HPDE6-E6E7 (cell line): Measurements from ENCODE around the gene PAIP2B.
A peak's percentile ranks its signal among the peaks of the same experiment; 100 is the strongest.
"Not testable (repeated sequence)": the region's sequence is repeated elsewhere in the genome, so short reads cannot be mapped to it uniquely, and the experiment has no call there.

Experiments used
- DNase-seq: peaks from one replicate; pipeline ENCODE4 v3.0.0; 2011; ENCODE audit warnings: missing footprints; ENCODE audit errors: extremely low spot score

Gene PAIP2B

GRCh38 chr2:71226965-71227560, at the start of gene PAIP2B:
TSS of gene PAIP2B (minus strand) at chr2:71227103. CDS start at chr2:71202589, 24,514 bp downstream.
- DNase-seq: peak; percentile 92

- DNase-seq: no peak
These were observed 49.0 kb upstream of the PAIP2B start for GRCh38 chr2:71275939-71276310.

- no peak for DNase-seq
These were observed 42.7 kb upstream of the PAIP2B start for GRCh38 chr2:71269511-71270090.

- no peak for DNase-seq
These were observed 36.5 kb upstream of the PAIP2B start for GRCh38 chr2:71263386-71263785.

GRCh38 chr2:71261534-71261933, 34.6 kb upstream of the PAIP2B start:
- no peak for DNase-seq

DNA sequence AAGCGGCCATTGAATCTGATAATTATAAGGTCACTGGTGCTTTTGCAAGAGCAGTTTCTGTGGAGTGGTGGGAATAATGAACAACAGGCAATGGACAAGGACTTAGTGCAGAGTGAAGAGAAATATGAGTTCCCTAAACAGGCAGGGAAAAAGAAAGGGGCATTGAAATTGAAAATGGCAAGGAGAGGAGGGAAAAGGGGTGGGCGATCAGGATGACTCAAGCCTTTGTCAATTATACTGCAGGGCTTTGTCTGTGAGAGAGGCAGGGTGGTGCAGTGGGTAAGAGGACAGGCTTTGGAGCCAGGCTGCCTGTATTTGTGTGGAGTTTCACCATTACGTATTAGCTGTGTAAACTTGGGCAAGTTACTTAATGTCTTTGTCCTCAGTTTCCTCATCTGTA, 29.5 kb upstream of the PAIP2B start:
- no peak for DNase-seq

DNA sequence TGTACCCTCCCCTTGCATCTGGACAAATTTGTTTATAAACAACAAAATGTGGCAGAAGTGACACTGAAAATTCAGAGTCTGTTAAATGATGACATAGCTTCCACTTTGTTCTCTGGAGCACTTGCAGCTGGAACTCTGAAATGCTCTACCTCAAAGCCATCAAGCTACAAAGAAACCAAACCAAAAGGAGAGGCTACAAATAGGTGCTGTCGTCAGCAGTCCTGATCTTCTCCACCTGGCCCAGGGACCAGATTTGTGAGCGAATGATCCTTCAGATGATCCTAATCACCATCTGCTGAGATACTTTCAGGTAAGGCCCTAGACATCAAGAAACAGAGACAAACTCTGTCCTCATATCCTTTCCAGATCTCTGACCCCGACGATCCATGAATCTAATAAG, 27.9 kb upstream of the PAIP2B start:
- no peak for DNase-seq

DNA sequence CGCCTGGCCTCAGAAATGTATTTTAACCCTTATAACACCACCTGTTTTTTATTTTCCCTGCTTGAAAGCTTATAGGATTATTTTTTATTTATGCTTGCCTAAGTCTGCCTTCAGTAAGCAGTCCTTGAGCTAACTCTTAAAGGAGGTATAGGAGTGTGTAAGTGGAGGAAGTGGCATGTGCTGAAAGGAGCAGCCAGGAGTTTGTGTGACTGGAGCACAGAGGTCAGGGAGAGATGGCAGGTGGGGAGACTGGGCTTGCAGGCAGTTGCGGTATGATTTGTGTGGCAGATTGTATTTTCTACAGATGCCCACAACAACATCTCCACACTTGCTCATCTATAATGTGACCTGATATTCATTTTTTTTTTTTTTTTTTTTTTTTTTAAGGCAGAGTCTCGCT, 27.2 kb upstream of the PAIP2B start:
- DNase-seq: no peak

DNA sequence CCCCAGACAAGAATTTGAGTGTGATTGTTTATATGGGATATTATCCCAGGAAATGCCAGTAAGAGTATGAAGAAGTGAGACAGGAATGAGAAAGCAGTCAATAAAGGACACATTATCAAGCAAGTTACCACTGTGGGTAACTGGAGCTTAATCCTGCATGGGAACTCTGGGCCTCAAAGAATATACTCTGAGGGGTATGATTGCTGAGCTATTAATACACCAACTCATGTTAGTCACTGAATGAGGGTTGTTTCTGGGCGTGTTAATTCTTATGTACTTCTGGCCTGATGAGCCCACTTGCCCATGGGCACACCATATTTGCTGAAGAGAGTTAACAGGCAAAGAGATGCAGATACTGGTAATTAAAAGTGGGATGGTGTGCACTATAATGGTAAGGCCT, 26.6 kb upstream of the PAIP2B start:
- no peak for DNase-seq

GRCh38 chr2:71252862-71253261, 26.0 kb upstream of the PAIP2B start:
- no peak for DNase-seq

GRCh38 chr2:71250935-71251334, 24.0 kb upstream of the PAIP2B start:
- no peak for DNase-seq

DNA sequence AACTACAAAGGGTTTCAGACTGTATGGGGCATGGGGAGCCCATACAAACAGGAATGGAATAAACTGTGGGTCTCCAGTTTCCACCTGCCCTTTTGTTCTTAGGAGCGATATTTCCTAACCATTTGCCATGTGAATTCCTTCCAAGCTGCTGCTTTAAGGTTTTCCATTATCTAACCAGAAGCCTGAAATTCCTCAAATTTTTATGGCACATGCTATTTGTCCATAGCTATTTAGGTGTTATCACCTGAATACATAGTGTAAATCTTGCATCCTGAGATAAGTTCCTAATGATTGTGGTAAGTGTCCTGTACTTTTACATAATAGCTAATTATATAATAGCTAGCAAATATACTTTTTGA, 17.4 kb upstream of the PAIP2B start:
- no peak for DNase-seq

- no peak for DNase-seq
These were observed 16.9 kb upstream of the PAIP2B start for GRCh38 chr2:71243634-71244301.

DNA sequence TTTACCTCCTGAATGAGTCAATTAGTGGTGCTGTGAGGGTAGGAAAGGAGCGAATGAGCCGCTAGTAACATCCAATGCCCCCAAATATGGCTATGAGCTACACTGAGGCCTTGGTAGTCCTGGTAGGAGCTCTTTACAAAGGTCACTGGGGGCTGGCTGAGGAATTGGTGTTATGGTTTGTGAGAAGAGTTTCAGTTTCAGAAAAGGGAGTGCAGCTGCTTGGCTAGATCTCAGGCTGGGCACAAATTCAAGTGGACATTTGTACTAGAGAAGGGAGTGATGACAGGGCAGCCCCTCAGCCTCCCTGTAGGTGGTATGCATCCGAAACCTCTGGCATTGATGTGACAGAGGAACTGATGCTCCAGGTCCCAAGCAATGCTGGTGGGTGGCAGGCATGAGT, 13.9 kb upstream of the PAIP2B start:
- no peak for DNase-seq

GRCh38 chr2:71238089-71238488, 11.2 kb upstream of the PAIP2B start:
- no peak for DNase-seq

GRCh38 chr2:71235930-71236587, 9.2 kb upstream of the PAIP2B start:
- DNase-seq: no peak

DNA sequence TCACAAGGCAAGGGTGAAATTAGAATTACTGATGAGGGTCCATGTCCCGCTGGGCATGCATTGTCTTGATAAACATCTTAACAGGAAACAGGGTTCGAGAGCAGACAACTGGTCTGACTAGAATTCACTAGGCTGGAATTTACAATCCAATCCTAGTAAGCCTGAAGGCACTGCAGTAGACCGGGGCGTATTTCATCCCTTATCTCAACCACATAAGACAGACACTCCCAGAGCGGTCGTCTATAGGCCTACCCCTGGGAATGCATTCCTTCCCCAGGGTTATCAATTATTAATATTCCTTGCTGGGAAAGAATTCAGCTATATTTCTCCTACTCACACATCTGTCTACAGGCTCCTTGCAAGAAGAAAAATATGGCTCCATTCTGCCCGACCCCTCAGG, 6.2 kb upstream of the PAIP2B start:
- not testable (repeated sequence) for DNase-seq

DNA sequence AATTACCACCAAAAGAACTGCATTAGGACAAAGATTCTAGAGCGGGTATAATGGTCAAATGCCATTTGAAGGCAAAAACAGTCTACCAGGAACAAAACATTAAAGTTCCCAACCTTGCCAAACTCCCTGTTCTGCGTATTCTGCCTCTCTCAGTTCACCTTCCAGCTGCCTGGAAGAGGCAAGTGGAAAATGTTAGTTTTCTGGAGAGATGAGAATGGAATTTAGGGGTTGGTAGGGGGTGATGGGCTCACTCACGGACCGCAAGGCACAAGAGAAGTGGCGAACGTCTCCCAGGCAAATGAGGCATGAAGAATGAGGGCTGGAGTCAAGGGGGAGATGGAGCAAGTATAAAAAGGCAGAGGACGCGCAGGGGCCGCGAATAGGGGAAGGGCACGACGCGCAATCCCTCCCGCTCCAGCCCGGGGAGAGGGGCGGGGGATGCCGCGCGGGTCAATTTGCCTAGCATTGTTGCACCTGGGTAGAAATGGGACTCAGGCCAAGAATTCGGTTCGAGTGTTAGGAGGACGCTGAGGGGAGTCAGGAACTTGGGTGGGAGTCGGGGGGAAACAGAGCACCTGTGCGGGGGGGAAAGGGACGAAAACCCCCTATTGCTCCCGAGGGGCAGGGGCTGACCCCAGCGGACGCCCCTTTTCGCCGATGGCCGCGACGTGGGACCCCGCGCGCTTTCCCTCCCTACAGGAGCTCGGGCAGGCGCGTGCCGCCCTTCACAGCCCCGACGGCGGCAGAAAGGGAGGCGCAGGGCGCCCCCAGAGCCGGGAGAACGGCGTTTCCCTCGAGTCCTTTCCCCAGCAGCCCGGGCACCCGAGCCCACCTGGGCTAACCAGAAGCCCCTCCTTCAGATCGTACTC, 573 bp downstream of the PAIP2B start:
- no peak for DNase-seq

DNA sequence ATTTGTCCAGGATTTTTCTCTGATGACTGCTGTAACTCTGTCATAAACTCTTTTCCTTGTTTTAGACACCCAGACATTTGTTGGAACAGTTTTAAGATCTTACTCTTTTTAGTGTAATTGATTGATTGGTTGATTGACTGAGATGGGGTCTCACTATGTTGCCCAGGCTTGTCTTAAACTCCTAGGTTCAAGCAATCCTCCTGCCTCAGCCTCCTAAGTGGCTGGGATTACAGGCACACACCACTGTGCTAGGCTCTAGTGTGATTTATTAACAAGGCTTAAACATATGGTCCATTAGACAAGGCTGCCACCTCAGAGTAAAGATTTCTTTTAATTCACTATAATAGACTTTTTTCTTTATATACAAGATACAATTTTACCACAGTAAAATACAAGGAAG, 2.0 kb downstream of the PAIP2B start:
- DNase-seq: no peak

DNA sequence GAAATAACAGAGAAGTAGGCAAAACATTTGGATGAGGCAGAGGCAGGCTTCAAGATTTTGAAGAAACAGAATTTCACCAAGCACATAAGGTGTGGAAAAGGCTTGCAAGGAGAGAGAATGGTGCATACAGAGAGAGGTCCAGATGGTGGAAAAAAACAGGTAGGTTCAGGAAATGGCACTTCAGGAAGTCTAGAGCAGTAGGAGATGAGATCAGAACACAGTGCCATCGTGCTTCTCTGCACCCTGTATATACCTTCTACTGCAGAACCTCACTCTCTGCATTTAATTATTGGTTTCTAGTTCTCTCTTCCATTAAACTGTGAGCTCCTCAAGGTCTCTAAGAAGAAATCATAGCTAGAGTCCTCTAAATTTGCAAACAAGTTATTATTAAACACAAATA, 2.4 kb downstream of the PAIP2B start:
- no peak for DNase-seq

- DNase-seq: no peak
These were observed 3.1 kb downstream of the PAIP2B start for GRCh38 chr2:71223767-71224333.

GRCh38 chr2:71220743-71221142, 6.2 kb downstream of the PAIP2B start:
- DNase-seq: no peak
